Measurements from ENCODE around the gene ACTN4. TPM values are rescaled to one million over a fixed set of nuclear protein-coding genes. Genes with fewer than 3 reads are reported as not detected.

Gene ACTN4
- total RNA-seq, 1 donor from 2014 or later = 178 TPM

DNA sequence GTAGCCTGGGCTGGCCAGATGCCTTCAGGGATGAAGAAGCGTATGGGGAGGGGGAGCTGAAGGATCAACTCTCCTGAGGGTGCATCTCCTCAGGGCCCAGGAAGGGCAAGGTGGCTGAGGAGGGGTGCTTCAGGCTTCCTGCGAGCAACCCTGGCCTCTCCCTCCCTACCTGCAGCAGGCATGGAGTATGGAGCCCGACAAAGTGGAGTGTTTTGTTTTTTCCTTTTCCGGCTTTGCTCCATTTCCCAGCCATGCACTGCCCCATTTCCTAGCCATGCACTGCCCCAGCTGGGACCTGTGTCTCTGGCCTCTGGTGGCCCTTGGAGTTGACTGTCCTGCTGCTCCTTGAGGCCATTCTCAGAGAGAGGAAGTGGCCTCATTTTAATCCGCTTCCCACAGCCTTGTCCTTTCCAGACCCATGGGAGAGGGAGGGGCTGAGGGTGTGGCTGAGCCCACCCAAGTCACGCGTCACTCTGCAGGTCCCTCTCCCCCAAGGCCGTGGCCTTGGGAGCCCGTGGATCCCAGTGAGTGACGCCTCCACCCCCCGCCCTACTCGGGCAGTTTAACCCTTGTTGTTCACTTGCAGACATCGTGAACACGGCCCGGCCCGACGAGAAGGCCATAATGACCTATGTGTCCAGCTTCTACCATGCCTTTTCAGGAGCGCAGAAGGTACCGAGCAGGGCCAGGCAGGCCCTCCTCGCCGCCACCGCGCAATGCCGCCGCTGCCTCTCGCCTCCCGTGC is 62.4 kb downstream of the ACTN4 start:
- DNase-seq = no peak

DNA sequence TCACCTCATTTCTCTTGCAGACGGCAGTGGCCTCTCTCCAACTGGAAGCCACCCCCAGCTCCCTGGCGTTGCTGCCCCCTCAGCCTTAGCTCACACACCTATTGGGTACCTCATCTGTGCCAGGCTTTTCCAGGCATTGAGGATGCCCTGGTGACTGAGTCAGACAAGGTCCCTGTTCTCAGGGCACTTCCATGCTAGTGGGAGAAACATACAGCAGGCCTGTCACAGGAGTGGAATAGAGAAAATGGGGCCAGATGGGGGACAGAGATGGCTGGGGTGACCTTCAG is 62.9 kb downstream of the ACTN4 start:
- DNase-seq = no peak

DNA sequence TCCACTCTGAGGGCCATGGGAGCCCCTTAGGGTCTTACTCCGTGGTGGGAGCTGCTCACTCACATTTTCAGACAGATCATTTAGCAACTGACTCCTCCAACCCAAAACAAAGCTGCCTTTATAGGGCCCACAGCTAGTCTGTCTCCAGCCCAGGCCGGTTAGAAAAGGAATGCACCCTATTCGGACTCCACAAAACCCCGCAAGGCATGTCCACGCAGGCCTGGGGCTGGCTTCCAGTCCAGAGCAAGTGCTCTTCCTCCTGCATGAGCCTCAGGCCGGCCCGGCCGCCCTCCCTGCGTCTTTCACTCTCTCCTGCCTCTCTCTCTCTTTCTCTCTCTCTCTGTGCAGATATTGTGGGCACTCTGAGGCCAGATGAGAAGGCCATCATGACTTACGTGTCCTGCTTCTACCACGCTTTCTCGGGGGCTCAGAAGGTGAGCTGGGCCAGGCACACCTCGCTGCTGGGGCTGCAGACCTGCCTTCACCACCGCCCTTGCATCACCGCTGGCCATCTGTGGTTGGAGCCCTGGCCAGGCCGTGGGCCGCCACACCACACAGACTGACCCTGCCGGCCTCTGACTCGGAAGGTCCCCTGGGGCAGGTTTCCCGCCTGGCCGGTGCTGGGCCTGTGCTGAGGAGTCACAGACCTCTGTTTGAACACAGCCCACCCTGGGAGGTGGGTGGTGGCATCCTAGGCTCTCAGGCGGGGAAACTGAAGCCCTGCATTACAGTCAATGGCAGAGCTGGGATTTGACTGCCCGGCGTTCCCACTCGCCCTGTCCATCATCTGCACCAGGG is 63.7 kb downstream of the ACTN4 start:
- no peak for DNase-seq

DNA sequence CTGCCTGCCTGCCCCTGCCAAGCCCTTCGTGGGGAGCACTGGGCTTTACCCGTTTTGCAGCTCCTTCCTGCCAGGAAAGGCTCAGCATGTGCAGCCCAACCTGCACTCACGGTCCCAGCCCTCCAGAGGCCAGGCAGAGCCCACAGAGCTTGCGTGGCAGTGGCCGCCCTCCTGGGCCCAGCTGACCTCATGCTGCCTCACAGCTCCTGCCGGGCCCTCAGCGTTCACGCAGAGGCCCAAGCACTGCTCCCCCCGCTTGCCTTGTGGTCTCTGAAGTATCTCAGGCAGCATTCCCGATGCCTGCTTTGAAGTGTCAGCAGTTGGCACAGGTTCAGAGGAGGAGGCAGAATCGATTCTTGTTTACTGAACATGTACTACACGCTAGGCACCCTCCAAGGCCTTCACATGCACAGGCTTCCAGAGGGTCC is 64.3 kb downstream of the ACTN4 start:
- peak; percentile 60 for DNase-seq

DNA sequence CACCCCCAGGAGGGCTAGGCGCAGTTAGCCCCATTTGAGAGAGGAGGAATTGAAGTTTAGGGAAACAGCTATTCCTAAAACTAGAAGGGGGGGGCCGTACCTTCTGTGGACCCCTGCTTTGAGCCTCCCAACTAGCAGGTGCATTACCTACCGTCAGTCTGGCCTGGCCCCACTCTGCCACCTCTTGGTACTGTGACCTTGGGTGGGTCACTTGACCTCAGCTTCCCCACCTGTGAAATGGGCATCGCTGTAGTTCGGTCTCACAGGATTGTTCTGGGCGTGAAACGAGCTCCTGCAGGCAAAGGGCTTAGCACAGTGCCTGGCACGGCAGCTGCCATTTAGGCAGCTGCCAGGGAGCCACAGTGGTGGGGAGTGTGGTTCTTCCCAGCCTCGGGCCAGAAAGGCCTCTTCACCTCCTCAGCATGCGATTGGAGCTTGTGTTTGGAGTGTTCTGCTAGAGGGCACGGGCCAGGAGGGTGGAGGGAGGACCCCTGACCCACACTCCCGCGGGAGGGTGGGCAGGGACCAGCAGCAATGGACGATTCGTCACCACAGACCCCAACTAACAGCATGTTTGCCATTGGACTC is 64.8 kb downstream of the ACTN4 start:
- DNase-seq = no peak

DNA sequence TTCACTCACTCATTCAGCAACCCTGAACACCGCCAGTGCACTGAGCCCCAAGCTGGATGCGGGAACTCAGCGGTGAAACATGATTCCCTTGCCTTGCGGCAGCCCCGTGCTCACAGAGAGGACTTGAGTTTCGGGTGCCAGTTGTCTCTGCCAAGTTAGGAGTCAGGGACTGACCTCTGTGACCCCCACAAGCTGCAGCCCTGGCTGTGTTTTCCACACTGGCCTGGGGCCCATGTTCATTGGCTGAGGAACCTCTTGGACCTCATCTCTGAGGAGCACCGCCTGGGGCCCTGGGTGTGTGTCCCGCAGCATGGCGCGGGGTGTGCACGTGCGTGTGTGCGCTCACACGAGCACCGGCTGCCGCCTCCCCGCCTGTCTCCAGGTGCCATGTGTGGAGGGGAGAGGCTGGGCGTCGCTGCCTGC is 65.8 kb downstream of the ACTN4 start:
- DNase-seq = peak; percentile 76

DNA sequence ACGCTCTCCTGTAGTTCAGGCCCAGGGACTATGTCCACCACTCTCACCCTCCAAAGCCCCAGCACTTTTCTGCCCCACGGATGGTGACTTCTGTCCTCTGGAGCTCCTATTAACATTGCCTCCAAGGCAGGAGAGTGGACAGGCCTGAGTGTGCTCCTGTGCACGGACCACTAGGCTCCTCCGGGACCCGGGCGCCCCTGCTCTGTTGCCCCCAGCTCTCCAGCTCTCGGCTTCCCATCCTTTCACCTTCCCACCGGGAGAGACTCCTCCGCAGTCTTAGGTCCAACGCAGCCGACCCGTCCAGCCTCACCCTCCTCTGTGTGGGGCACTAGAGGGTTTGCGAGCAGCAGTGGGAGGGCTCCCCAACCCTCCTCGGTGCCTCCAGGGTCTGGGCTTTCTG is 66.4 kb downstream of the ACTN4 start:
- no peak for DNase-seq

DNA sequence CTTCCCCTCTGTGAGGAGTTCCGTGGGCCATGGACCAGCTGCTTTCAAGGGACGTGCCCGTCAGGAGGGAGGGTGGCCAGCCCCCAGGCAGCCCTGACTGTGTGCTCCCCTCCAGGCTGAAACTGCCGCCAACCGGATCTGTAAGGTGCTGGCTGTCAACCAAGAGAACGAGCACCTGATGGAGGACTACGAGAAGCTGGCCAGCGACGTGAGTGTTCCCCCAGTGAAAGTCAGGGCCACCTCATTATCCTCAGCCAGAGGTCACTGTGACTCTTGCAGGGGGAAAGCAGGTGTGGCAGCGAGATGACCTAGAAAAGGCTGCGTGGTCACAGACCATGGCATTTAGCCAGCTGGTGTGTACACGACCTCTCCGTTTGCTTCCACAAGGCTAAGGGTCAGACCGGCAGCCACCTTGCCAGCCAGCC is 66.9 kb downstream of the ACTN4 start:
- no peak for DNase-seq

DNA sequence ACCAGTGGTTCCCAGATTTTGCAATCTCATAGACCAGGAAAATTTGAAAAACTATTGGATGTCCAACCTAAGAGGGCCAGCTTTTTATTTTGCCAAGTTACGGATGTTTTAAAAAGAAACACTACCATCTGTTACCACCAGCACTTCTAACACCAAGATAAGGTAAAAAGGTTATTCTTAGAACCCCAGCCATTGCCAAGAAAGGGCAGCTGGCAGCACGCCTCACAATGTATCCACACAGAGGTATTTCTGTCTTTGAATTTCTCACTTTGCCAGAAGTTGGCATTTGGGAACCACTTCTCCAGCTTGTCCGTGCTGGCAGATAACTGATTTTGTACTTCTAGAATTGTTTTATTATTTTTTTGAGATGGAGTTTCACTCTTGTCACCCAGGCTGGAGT is 68.1 kb downstream of the ACTN4 start:
- no peak for DNase-seq

DNA sequence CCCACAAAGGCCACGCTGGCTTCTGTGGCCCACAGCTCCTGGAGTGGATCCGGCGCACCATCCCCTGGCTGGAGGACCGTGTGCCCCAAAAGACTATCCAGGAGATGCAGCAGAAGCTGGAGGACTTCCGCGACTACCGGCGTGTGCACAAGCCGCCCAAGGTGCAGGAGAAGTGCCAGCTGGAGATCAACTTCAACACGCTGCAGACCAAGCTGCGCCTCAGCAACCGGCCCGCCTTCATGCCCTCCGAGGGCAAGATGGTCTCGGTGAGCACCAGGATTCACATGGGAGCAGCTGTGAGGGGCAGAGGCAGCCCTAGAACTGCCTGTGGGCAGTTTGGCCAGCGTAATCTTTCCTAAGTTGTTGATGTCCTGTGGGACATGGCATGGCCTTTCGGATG is 69.6 kb downstream of the ACTN4 start:
- DNase-seq = no peak

DNA sequence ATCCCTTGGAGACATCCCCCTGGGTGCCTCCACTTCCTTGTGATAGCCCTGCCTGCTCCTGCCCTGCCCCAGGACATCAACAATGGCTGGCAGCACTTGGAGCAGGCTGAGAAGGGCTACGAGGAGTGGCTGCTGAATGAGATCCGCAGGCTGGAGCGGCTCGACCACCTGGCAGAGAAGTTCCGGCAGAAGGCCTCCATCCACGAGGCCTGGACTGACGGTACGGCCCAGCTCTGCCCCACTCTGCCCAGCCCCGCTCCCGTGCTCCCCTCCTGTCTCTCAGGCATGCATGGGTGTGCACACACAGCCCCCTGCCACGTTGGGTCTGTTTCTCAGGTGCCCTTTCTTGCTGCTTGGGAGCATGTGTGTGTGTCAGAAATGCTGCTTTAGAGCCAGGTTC is 70.4 kb downstream of the ACTN4 start:
- no peak for DNase-seq

DNA sequence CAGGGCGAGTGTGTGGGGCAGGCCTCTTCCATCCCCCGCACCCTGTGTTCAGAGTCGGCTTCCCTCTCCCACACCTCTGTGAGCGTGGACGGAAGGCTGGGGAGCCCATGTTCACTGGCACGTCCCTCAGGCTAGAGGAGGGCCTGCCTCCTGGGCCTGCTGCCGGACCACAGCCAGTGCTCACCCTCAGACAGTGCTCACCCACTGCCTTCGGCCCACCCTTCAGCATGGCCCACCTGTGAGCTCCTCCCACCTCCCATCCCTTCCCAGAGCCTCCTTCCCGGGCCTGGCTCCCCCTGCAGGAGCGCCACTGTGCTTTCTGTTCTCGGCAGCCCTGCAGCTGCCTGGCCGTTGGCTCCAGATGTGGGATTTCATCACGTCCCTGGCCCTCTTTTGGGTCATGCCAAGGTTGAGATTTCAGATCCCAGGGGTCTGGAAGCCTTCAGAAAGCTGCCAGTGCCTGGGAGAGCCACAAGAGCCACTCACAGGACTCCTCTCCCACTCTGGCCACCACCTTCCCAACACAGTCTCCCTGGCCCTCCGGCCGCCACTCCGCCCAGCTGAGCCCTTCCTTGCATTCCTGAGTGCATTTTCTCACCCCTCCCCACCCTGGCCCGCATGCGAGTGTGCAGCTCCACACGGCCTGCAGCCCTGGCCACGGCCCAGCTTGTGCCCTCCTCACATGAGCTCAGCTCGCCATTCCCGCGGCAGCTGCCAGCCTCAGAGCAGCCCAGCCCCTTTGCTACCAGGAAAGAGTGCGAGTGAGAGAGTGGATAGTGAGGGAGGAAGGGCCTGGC is 71.5 kb downstream of the ACTN4 start:
- DNase-seq = peak; percentile 94

DNA sequence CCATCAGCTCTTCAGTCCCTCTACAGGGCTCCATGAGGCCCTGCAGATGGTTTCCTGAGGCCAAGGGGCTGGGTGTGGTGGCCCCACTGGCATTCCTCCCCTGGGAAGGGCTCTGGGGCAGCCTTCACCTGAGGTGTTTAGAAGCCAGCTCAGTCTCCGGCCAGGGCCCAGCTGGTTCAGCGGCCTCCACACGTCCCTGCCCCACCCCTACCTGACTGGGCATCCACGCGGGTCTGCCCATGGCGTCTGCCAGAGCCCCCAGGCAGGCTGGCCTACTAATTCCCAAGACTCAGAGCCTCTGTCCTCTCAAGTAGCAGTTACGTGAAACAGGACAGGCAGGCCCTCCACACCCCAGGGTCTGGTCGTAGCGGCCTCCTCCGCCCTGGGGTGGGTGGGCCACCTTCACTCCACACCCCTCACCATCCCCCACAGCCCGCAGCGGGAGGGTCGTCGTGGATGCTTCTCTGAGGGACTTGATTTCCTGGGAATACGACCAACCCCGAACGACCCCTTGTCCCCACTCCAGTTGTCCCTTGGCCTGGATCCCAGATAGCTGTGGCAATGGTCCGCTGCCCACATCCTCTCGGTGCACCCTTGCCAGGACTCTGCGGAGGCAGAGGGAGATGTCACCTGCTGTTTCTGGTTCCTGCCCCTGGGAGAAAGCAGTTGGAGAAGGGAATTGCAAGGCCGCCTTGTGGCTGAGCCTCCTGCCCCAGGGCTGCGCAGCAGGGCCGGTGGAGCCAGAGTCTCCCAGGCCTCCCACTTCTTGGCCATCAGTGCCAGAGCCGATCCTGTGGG is 72.5 kb downstream of the ACTN4 start:
- DNase-seq = peak; percentile 62

DNA sequence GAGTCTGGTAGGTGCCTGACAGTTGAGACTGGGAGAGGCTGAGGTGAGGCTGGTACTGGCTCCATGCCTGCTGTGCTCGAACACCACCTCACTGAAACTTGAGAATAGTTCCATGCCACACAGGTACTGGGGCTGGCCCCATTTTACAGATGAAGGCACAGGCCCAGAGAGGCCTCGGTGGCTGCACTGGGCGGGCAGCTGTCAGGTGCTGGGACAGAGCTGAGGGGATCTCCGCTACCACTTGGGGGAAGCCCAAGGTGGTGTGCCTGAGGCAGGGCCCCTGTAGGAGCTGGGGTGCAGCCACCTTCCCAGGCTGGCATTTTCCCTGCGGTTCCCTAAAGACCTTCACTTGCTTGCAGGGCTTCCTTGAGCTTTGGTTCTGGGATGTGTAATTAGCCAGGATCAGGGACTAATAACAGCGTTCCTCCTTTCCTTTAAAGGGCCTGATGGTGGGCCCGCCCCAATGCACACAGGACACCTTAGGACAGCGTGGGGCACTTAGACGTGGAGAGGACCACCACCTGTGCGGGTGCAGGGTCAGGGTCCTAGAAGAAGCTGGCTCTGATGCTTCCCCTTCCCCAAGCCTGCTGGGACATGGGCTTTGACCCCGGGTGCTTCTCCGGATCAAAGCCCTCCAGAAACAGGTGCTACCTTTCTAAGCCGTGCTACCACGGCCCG is 73.2 kb downstream of the ACTN4 start:
- DNase-seq = no peak

DNA sequence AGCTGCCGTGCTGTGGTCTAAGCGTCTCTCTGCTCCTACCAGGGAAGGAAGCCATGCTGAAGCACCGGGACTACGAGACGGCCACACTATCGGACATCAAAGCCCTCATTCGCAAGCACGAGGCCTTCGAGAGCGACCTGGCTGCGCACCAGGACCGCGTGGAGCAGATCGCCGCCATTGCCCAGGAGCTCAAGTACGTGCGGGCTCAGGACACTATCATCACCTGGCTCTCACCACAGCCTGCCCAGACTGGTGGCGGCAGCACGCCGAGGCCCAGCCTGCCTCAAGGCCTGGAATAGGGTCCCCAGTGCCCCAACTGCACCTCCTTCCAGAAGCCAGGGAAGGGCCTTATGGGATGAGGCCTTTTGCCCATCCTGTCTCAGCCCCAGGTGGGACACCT is 74.0 kb downstream of the ACTN4 start:
- no peak for DNase-seq

DNA sequence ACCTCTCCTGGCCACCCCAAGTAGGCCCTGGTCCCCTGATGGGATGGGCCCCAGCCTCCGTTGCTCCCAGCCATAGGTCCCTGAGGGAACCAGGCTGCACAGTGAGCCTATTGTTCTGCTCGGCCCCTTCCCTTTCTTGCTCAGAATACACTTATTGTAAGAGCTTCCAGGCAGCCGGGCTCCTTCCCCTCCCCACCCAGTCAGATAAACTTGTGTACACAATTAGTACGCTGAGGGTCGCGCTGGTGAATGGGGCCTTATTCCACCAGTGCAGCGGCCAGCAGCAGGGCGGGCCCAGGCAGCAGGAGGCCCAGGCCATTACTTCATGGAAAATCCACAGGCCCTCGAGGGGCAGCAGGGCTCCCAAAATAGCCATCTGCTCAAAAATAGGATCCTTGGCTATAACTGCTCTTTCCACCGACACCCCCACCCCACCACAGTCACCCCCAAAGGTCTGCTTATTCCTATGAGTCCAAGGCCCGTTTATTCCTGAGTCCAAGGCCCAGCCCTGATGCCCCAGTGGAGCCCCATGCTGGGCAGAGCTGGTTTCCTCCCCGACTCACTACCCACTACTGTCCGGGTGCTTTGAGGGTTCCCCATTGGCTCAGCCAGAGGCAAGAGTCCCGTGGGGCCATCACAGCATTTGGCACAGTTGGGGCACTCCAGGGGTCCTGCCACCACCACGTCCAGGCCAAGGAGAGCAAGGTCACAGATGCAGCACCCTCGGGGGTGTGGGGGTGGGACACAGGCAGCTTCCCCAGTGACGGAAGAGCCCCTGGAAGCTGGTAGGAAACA is 74.7 kb downstream of the ACTN4 start:
- peak; percentile 80 for DNase-seq

DNA sequence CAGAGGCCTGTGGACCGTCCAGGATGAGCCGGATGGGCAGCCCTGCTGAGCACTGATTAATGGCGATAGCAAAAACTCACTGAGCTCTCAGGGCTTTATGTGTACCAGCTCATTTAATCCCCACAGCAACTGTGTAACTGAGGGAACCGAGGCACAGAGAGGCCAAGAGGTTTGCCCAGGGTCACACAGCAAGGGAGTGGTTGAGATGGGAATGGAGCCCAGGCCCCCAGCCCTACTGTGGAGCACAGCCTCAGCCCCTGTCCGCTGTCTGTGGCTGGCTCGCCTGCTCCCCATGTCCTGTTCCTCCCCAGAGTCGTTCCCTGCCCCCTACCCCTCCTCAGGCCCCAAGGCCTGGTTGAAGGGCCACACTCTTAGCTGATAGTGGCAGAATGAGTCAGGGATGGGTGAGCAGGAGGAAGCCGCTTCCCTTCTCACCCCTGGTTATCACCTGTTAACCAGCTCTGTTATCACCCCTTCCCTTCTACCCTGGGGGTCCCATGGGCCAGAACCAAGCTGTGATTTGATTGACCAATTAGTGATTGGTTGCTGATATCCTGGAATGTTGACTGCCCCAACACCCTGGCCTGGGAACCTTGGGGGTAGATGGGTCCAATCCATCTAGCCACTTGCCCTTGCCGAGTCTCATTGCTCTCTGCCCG is 75.6 kb downstream of the ACTN4 start:
- no peak for DNase-seq

DNA sequence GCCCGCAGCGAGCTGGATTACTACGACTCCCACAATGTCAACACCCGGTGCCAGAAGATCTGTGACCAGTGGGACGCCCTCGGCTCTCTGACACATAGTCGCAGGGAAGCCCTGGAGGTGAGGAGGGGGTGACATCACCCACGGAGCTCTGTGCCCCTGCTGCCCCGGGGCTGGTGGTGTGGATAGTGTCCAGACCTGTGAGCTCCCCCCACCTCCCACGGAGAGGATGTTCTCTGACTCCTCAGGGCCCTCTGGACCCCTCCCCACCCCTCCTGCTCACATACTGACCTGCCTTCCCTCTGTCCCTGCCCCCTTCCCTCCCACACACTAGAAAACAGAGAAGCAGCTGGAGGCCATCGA is 76.1 kb downstream of the ACTN4 start:
- no peak for DNase-seq

DNA sequence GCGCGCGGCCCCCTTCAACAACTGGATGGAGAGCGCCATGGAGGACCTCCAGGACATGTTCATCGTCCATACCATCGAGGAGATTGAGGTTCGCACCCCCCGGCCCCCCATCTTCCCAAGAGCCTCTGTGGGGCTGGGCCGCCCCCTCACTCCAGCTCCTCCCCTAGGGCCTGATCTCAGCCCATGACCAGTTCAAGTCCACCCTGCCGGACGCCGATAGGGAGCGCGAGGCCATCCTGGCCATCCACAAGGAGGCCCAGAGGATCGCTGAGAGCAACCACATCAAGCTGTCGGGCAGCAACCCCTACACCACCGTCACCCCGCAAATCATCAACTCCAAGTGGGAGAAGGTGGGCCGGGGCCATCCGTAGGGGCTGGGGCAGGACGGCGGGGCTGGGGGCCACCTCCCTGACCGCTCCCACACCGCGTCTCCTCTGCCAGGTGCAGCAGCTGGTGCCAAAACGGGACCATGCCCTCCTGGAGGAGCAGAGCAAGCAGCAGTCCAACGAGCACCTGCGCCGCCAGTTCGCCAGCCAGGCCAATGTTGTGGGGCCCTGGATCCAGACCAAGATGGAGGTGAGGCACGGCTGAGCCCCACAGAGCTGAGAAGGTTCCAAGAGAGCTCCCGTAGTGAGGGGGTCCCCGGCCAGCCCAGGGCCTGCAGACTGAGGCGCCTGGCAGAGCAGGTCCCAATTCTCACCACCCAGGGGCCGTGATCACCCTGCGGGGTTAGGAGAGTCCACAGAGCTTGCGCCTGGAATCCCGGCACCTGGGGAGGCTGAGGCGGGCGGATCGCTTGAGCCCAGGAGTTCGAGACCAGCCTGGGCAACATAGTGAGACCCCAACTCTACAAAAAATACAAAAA is 76.8 kb downstream of the ACTN4 start:
- no peak for DNase-seq
